PC-3 (cell line): ENCODE measurements around the gene TRPM2. TPM values are rescaled to one million over a fixed set of nuclear protein-coding genes. Genes with fewer than 3 reads are reported as not detected.

Experiments
- ATAC-seq: fragments of 200-7000 bp; cut with Tn5 transposase; 2 replicates; pipeline ENCODE4 v1.9.1; 2020; ENCODE audit warnings: mild to moderate bottlenecking, moderate library complexity
- BruUV-seq: library from RNA; stranded (reverse); fragments of 400-500 nt; replicated peaks from 2 replicates; lab custom pipeline; 2021; lab: Mats Ljungman, UMichigan
- CTCF ChIA-PET: fragments of 300-600 bp; sonication (Branson Sonifier 250); formaldehyde crosslinking; loops from one replicate; lab custom pipeline; 2022; ENCODE audit warnings: antibody characterized with exemption; lab: Charles Lee
- POLR2A ChIA-PET: fragments of 300-600 bp; sonication (Branson Sonifier 250); formaldehyde crosslinking; loops from one replicate; lab custom pipeline; 2022; ENCODE audit warnings: antibody characterized with exemption; ENCODE audit not compliant: unreplicated experiment; lab: Charles Lee
- DNase-seq: peaks from one replicate; pipeline ENCODE4 v3.0.0-alpha.2; 2015
- H2AFZ ChIP-seq: fragments of 300-600 bp; sonication (generic); 2 replicates; pipeline ENCODE4 v1.6.0; 2016; ENCODE audit warnings: antibody characterized with exemption, low read length
- H3F3A ChIP-seq: fragments of 300-600 bp; sonication (generic); one replicate; pipeline ENCODE4 v1.6.0; 2017; ENCODE audit warnings: antibody characterized with exemption, low read length, control low read depth, mild to moderate bottlenecking; ENCODE audit not compliant: unreplicated experiment
- H3K27ac ChIP-seq: fragments of 300-600 bp; sonication (generic); 2 replicates; pipeline ENCODE4 v1.5.1; 2016; ENCODE audit warnings: mild to moderate bottlenecking, low read length
- H3K27me3 ChIP-seq: fragments of 300-600 bp; sonication (generic); 2 replicates; pipeline ENCODE4 v1.6.1; 2016; ENCODE audit warnings: low read length, mixed read lengths
- H3K36me3 ChIP-seq: fragments of 300-600 bp; sonication (generic); 2 replicates; pipeline ENCODE4 v1.6.1; 2016; ENCODE audit warnings: low read depth, mixed run types, low read length, mixed read lengths
- H3K4me1 ChIP-seq: fragments of 300-600 bp; sonication (generic); 2 replicates; pipeline ENCODE4 v1.5.1; 2016; ENCODE audit warnings: low read length; ENCODE audit not compliant: insufficient read depth
- H3K4me2 ChIP-seq: fragments of 300-600 bp; sonication (generic); 2 replicates; pipeline ENCODE4 v1.6.0; 2016; ENCODE audit warnings: low read length
- H3K4me3 ChIP-seq: fragments of 300-600 bp; sonication (generic); 2 replicates; pipeline ENCODE4 v1.5.1; 2016; ENCODE audit warnings: mild to moderate bottlenecking, low read length, mixed read lengths
- H3K79me2 ChIP-seq: fragments of 300-600 bp; sonication (generic); 2 replicates; pipeline ENCODE4 v1.6.1; 2017; ENCODE audit warnings: low read length, mixed read lengths
- H3K9ac ChIP-seq: fragments of 300-600 bp; sonication (generic); 2 replicates; pipeline ENCODE4 v1.6.0; 2016; ENCODE audit warnings: mild to moderate bottlenecking, low read length
- H3K9me2 ChIP-seq: fragments of 300-600 bp; sonication (generic); replicated peaks from 2 replicates; pipeline ENCODE4 v1.6.1; 2016; ENCODE audit warnings: mixed run types, low read length, mixed read lengths
- H3K9me3 ChIP-seq: fragments of 300-600 bp; sonication (generic); 2 replicates; pipeline ENCODE4 v1.6.1; 2016; ENCODE audit warnings: low read length, mixed read lengths
- H4K20me1 ChIP-seq: fragments of 300-600 bp; sonication (generic); 2 replicates; pipeline ENCODE4 v1.6.1; 2016; ENCODE audit warnings: low read length, mixed read lengths
- EZH2 ChIP-seq: fragments of 300-600 bp; sonication (generic); IDR thresholded peaks from one replicate; pipeline ENCODE4 v1.6.1; 2017; ENCODE audit warnings: antibody characterized with exemption, mild to moderate bottlenecking, low read length; ENCODE audit not compliant: unreplicated experiment
- EZH2phosphoT487 ChIP-seq: fragments of 300-600 bp; sonication (generic); IDR thresholded peaks from 2 replicates; pipeline ENCODE4 v1.6.1; 2018; ENCODE audit warnings: mild to moderate bottlenecking, antibody characterized with exemption, low read length, borderline replicate concordance
- intact Hi-C: fragments of 100-400 bp; cut with micrococcal nuclease; formaldehyde crosslinking; loops from 2 replicates; pipeline ENCODE4 v1.9.0; 2023
- total RNA-seq: library from RNA; depleted of rRNA; stranded (reverse); fragments of >200 nt; gene quantifications from 2 replicates; pipeline ENCODE4 v1.2.3, GENCODE V29; 2014
- TF ChIP-seq, protein P1 (sequence below): fragments of 300-600 bp; sonication (generic); conservative IDR thresholded peaks from 2 replicates; pipeline ENCODE4 v1.5.1; 2017; ENCODE audit warnings: antibody characterized with exemption, low read depth, mild to moderate bottlenecking, low read length

The TRPM2 gene
- total RNA-seq, 1 experiment from 2014 or later = 50.0 TPM

DNA sequence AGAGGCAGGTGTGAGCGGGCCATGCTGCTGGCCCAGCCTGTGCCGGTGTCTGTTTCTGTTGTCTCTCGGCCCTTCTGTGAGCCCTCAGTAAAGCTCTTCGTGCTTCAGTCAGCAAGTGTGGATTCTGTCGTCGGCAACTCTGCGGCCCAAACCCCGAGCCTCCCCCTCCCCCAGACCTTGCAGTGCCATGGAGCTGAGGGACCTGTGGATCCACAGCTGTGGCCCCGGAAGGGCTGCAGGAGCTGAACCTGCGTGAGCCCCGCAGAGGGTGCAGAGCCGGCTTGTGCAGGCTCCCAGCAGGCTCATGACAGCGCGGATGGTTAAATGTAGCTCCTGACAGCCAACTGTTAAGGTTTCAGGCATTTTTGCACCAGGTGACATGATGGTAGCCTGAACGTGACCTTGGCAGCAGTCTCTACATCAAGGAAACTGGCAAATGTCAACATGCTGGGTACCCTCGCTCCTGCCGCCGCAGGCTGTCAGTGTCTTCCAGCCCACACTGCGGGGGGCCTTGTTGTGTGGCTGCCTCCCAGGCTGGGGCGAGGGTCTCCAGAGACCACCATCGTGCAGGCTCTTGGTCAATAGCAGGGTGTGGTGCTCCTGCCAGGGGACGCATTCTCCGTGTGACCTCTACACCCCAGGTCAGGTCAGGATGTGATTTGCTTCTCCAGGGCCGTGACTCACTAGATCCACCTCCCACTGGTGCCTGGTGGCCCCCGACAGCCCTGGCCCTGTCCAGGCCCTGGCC, 108.8 kb downstream of the TRPM2 start:
- intact Hi-C loops = no loop called here
- H3K4me1 ChIP-seq = no peaks in the 10 kb centered on the region
- ChIA-PET POLR2A (no interaction called here), CTCF (interaction anchor here (1.0 kb wide), 1 partner anchor 331 kb away, joined by 3 read pairs; no protein-coding TSS in a partner anchor)
- no peaks in the 10 kb centered on the region for H3K27me3 ChIP-seq
- H3K4me2 ChIP-seq = no peak overlapping the region
- no peak for ATAC-seq
- no peaks in the 10 kb centered on the region for H4K20me1 ChIP-seq
- no peak for DNase-seq
- H3F3A ChIP-seq = no peaks in the 10 kb centered on the region
- no peaks in the 10 kb centered on the region for H3K79me2 ChIP-seq
- H3K27ac ChIP-seq = no peak overlapping the region
- H3K36me3 ChIP-seq = no peaks in the 10 kb centered on the region
- no peak overlapping the region for H3K4me3 ChIP-seq
- TF ChIP-seq, protein P1, sequence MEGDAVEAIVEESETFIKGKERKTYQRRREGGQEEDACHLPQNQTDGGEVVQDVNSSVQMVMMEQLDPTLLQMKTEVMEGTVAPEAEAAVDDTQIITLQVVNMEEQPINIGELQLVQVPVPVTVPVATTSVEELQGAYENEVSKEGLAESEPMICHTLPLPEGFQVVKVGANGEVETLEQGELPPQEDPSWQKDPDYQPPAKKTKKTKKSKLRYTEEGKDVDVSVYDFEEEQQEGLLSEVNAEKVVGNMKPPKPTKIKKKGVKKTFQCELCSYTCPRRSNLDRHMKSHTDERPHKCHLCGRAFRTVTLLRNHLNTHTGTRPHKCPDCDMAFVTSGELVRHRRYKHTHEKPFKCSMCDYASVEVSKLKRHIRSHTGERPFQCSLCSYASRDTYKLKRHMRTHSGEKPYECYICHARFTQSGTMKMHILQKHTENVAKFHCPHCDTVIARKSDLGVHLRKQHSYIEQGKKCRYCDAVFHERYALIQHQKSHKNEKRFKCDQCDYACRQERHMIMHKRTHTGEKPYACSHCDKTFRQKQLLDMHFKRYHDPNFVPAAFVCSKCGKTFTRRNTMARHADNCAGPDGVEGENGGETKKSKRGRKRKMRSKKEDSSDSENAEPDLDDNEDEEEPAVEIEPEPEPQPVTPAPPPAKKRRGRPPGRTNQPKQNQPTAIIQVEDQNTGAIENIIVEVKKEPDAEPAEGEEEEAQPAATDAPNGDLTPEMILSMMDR = no peak
- no peak for TF ChIP-seq EZH2phosphoT487
- no peak for TF ChIP-seq EZH2
- H2AFZ ChIP-seq = no peak overlapping the region
- H3K9ac ChIP-seq = no peak overlapping the region
- BruUV-seq = no TSS peak
- H3K9me2 ChIP-seq = no peaks in the 10 kb centered on the region
- no peaks in the 10 kb centered on the region for H3K9me3 ChIP-seq

DNA sequence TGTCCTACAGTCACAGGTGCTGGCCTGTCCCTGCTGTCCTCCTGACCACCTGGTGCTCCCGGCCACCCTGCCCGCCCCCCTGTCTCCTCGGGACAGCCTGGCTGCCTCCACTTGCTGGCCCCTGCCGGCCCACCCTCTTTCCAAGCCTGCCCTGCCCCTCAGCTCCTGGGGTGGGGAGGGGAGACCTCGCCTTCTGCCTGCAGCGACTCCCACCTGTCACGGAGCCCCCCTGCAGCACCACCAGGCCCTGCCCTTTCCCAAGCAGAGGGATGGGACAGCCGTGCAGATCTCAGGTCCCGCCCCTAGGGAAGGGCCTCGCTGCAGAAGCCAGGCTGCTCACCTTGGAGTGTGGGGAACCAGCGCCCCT, 109.4 kb downstream of the TRPM2 start:
- Histone ChIP-seq H3K9me3 (no peaks in the 10 kb centered on the region), H3K4me3 (no peak overlapping the region), H4K20me1 (no peaks in the 10 kb centered on the region), H3F3A (no peaks in the 10 kb centered on the region), H3K79me2 (no peaks in the 10 kb centered on the region), H3K9ac (no peak overlapping the region), H3K27ac (no peak overlapping the region), H3K4me2 (no peak overlapping the region), H3K4me1 (no peaks in the 10 kb centered on the region), H3K27me3 (no peaks in the 10 kb centered on the region), H2AFZ (no peak overlapping the region), H3K36me3 (no peaks in the 10 kb centered on the region), H3K9me2 (no peaks in the 10 kb centered on the region)
- ChIA-PET POLR2A (no interaction called here), CTCF (no interaction called here)
- DNase-seq (no peak), ATAC-seq (no peak)
- no peak for TF ChIP-seq EZH2phosphoT487
- no peak for TF ChIP-seq EZH2
- TF ChIP-seq, protein P1 = no peak
- no TSS peak for BruUV-seq
- intact Hi-C loops = no loop called here

DNA sequence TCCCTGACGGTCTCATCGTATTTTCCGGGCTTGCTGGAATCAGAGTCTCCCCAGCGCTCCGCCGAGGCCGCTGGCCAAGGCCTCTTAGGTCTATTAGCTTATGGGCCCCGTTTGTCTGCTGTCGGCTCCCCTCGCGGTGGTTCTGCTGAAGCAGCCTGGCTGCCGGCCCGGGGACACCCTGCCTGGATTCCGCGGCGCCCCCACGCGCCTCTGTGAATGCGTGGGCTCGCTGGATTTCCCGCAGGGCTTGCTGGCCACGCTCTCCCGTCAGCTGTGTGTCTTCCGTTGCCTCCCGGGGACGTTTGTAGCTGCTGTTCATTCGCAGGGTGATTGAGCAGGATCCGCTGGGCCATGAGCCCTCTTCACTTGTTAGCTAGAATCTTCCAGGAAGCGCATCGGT, 110.3 kb downstream of the TRPM2 start:
- ATAC-seq = no peak
- no peak overlapping the region for H2AFZ ChIP-seq
- DNase-seq = no peak
- no peak overlapping the region for H3K4me3 ChIP-seq
- ChIA-PET CTCF (no interaction called here), POLR2A (interaction anchor here (0.6 kb wide), 1 partner anchor 110 kb away, joined by 3 read pairs; the partner anchor contains the start of gene KRTAP10-4)
- H3K9me3 ChIP-seq = no peaks in the 10 kb centered on the region
- no peak overlapping the region for H3K27ac ChIP-seq
- H3K9ac ChIP-seq = no peak overlapping the region
- H3F3A ChIP-seq = no peaks in the 10 kb centered on the region
- H4K20me1 ChIP-seq = no peaks in the 10 kb centered on the region
- no peaks in the 10 kb centered on the region for H3K9me2 ChIP-seq
- H3K4me2 ChIP-seq = no peak overlapping the region
- BruUV-seq = no TSS peak
- no peaks in the 10 kb centered on the region for H3K79me2 ChIP-seq
- TF ChIP-seq, protein P1 = no peak
- TF ChIP-seq EZH2 (no peak), EZH2phosphoT487 (no peak)
- H3K36me3 ChIP-seq = no peaks in the 10 kb centered on the region
- intact Hi-C loops = no loop called here
- H3K4me1 ChIP-seq = no peaks in the 10 kb centered on the region
- H3K27me3 ChIP-seq = no peaks in the 10 kb centered on the region
